ENCODE measurements around the gene RSPH6A. TPM values are rescaled to one million over a fixed set of nuclear protein-coding genes. Genes with fewer than 3 reads are reported as not detected.

RSPH6A gene
- total RNA-seq, 1 experiment from 2014 or later = 0.55 TPM

DNA sequence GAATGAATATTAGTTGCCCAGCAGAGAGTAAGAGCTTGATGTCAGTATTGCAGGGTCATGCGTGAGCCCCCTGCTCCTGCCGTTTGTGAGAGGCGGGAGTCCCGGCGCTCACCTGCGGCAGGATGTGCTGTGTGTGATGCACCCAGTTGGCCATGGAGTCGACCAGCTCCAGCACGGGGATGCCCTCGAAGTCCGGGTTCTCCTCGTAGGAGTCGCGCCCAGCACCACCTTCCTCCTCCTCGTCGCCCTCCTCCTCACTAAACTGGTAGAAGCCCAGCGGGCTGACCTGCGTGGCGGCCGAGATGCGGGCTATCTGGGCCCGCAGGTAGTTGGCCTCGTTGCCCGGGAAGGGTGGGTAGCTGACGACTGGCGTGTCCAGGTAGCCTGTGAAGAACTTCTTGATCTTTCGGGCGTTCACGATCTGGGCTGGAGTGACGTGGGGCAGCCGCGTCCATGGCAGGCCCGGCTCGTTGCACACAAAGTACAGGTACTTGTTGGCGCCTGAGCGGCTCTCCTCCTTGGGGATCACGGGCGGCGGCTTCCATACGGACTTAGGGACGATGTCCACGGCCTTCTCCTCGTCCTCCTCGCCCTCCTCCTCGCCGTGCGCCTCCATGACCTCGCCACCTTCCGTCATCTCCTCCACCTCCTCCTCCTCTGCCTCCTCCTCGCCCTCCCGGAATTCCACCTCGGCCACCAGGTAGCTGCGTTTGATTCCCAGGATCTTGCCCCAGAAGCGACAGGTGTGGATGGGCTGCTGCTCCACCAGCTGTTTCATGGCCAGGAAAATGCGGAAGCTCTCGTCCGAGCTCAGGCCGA lies 10.8 kb downstream of the RSPH6A start:
- H4K8ac ChIP-seq (replicated peaks; ENCODE audit: insufficient read length, low read depth, low read length) = no peak overlapping the region
- Mint-ChIP-seq H3K36me3 (ENCODE audit: insufficient read depth in 1 of 3, low read depth in 3 of 3) (no peaks in the 10 kb centered on the region), H3K27me3 (ENCODE audit: low read depth) (peaks cover 43% of the 10 kb centered on the region), H3K9me3 (no peaks in the 10 kb centered on the region; a peak in 1 of 5 replicates), H3K27ac (peak overlapping the region in 1 of 3 experiments; percentile 48; a peak in 1 of 7 replicates), H3K4me3 (no peak overlapping the region), H3K4me1 (peaks cover 4 to 16% of the 10 kb centered on the region in 2 experiments)
- H2AK5ac ChIP-seq (ENCODE audit: insufficient read length, low read length) = no peak overlapping the region
- no peak overlapping the region for H3K23ac ChIP-seq (ENCODE audit: insufficient read length, low read depth, low read length)
- H4K20me1 ChIP-seq (ENCODE audit: control insufficient read depth, insufficient read depth, insufficient read length) = no peaks in the 10 kb centered on the region
- no peaks in the 10 kb centered on the region for H3K4me1 ChIP-seq (ENCODE audit: insufficient read depth, low read length)
- no peak overlapping the region for H3K14ac ChIP-seq (ENCODE audit: insufficient read depth, low read length)
- no peaks in the 10 kb centered on the region for H3K27me3 ChIP-seq (ENCODE audit: insufficient read depth, low read length)
- H3K9me3 ChIP-seq (ENCODE audit: control insufficient read depth, low read depth, low read length) = no peaks in the 10 kb centered on the region
- H3K79me2 ChIP-seq (ENCODE audit: insufficient read depth, low read length) = no peaks in the 10 kb centered on the region
- no peak overlapping the region for H3K4ac ChIP-seq (ENCODE audit: low read depth, low read length)
- no peak for DNase-seq
- H3K9ac ChIP-seq (ENCODE audit: extremely low read depth, insufficient read length, low read length) = no peak overlapping the region
- no peak overlapping the region for H3K18ac ChIP-seq (ENCODE audit: insufficient read length, low read depth, low read length)
- H2AFZ ChIP-seq (ENCODE audit: low read length) = no peak overlapping the region
- no peak overlapping the region for H3K56ac ChIP-seq (ENCODE audit: insufficient read length, low read depth, low read length)
- H4K91ac ChIP-seq (ENCODE audit: insufficient read length, low read depth, low read length) = no peak overlapping the region
- H2BK15ac ChIP-seq (ENCODE audit: low read depth, low read length) = no peak overlapping the region
- no peak overlapping the region for H3K27ac ChIP-seq (ENCODE audit: insufficient read length, low read depth, low read length)
- no CpG with 5 or more reads among the region's 57 CpGs for WGBS (ENCODE audit: extremely low coverage, insufficient read length, low lambda C conversion rate)
- no peak overlapping the region for H2BK12ac ChIP-seq (ENCODE audit: insufficient read length, low read depth, low read length)
- no peak for TF ChIP-seq CTCF (conservative IDR thresholded peaks at IDR 0.05)
- no peak overlapping the region for H3T11ph ChIP-seq (ENCODE audit: low read length)
- no peak overlapping the region for H2BK5ac ChIP-seq (ENCODE audit: insufficient read length, low read length)
- H2BK20ac ChIP-seq (ENCODE audit: low read depth, low read length, poor library complexity, severe bottlenecking) = no peak overlapping the region
- H3K4me2 ChIP-seq (ENCODE audit: insufficient read depth, insufficient read length, low read length) = no peak overlapping the region
- H2BK120ac ChIP-seq (ENCODE audit: low read depth, low read length, poor library complexity, severe bottlenecking) = no peak overlapping the region
- no peaks in the 10 kb centered on the region for H3K23me2 ChIP-seq (ENCODE audit: insufficient read length, low read depth, low read length, poor library complexity, severe bottlenecking)
- H4K5ac ChIP-seq (ENCODE audit: insufficient read length, low read depth, low read length) = no peak overlapping the region
- H3K79me1 ChIP-seq (ENCODE audit: insufficient read depth, low read depth, low read length, poor library complexity, severe bottlenecking) = no peaks in the 10 kb centered on the region

All from H9 (cell line).